DOHH2 (cell line): ENCODE data around the gene PDE2A.

Experiments
- H3F3A ChIP-seq: fragments of 200-600 bp; sonication (generic), shearing (Covaris generic); 2 replicates; pipeline ENCODE4 v1.6.0; 2016; ENCODE audit warnings: antibody characterized with exemption, mild to moderate bottlenecking; ENCODE audit not compliant: control insufficient read depth, insufficient read depth
- H3K27ac ChIP-seq: fragments of 200-600 bp; sonication (generic); 2 replicates; pipeline ENCODE4 v1.5.1; 2014; ENCODE audit warnings: low read depth, mild to moderate bottlenecking, low read length, moderate library complexity
- H3K27me3 ChIP-seq: fragments of 200-600 bp; sonication (generic); 2 replicates; pipeline ENCODE4 v1.6.1; 2014; ENCODE audit warnings: mild to moderate bottlenecking, low read length, mixed read lengths; ENCODE audit not compliant: control insufficient read depth
- H3K36me3 ChIP-seq: fragments of 200-600 bp; sonication (generic); 2 replicates; pipeline ENCODE4 v1.6.1; 2014; ENCODE audit warnings: mild to moderate bottlenecking, low read length, moderate library complexity, mixed read lengths; ENCODE audit not compliant: control insufficient read depth
- H3K4me1 ChIP-seq: fragments of 200-600 bp; sonication (generic); 2 replicates; pipeline ENCODE4 v1.6.1; 2014; ENCODE audit warnings: mild to moderate bottlenecking, low read length, mixed read lengths; ENCODE audit not compliant: control insufficient read depth
- H3K4me2 ChIP-seq: fragments of 200-600 bp; sonication (generic); 2 replicates; pipeline ENCODE4 v1.6.0; 2014; ENCODE audit warnings: mild to moderate bottlenecking, low read length, moderate library complexity
- H3K4me3 ChIP-seq: fragments of 200-600 bp; sonication (generic); 2 replicates; pipeline ENCODE4 v1.5.1; 2014; ENCODE audit warnings: mild to moderate bottlenecking, low read length, mixed read lengths
- H3K79me2 ChIP-seq: fragments of 200-600 bp; sonication (generic); 2 replicates; pipeline ENCODE4 v1.6.1; 2014; ENCODE audit warnings: mild to moderate bottlenecking, low read length, mixed read lengths; ENCODE audit not compliant: control insufficient read depth
- H3K9me2 ChIP-seq: fragments of 200-600 bp; sonication (generic); replicated peaks from 2 replicates; pipeline ENCODE4 v1.6.1; 2014; ENCODE audit warnings: mild to moderate bottlenecking, low read length, mixed read lengths; ENCODE audit not compliant: control insufficient read depth
- H3K9me3 ChIP-seq: fragments of 200-600 bp; sonication (generic); 2 replicates; pipeline ENCODE4 v1.6.1; 2014; ENCODE audit warnings: antibody characterized with exemption, low read length, mixed read lengths; ENCODE audit not compliant: control insufficient read depth, insufficient read depth
- H4K20me1 ChIP-seq: fragments of 200-600 bp; sonication (generic); 2 replicates; pipeline ENCODE4 v1.6.0; 2014; ENCODE audit warnings: low read depth, mild to moderate bottlenecking, antibody characterized with exemption, low read length, moderate library complexity; ENCODE audit not compliant: control insufficient read depth, insufficient read depth
- CTCF ChIP-seq: fragments of 200-600 bp; sonication (generic); IDR thresholded peaks from one replicate; pipeline ENCODE4 v1.5.1; 2014; ENCODE audit warnings: antibody characterized with exemption, mild to moderate bottlenecking, low read depth, low read length; ENCODE audit not compliant: poor library complexity, severe bottlenecking
- EZH2phosphoT487 ChIP-seq: fragments of 200-600 bp; sonication (generic); IDR thresholded peaks from 2 replicates; pipeline ENCODE4 v1.6.1; 2017; ENCODE audit warnings: borderline replicate concordance, mild to moderate bottlenecking, antibody characterized with exemption, low read length, moderate library complexity, mixed read lengths

PDE2A gene

GRCh38 chr11:72580642-72580950, 93.6 kb downstream of the PDE2A start:
- H3K9me3 ChIP-seq: no peaks in the 10 kb centered on the region
- H3K36me3 ChIP-seq: no peaks in the 10 kb centered on the region
- H3K4me3 ChIP-seq: no peak overlapping the region
- TF ChIP-seq EZH2phosphoT487 (no peak), CTCF (no peak)
- peaks cover 6% of the 10 kb centered on the region; the same call in 1 of the 2 replicates for H3K27me3 ChIP-seq
- no peaks in the 10 kb centered on the region for H3F3A ChIP-seq
- peaks cover 19% of the 10 kb centered on the region for H3K4me1 ChIP-seq
- H3K9me2 ChIP-seq: no peaks in the 10 kb centered on the region
- H4K20me1 ChIP-seq: no peaks in the 10 kb centered on the region
- H3K4me2 ChIP-seq: no peak overlapping the region
- no peaks in the 10 kb centered on the region for H3K79me2 ChIP-seq
- no peak overlapping the region for H3K27ac ChIP-seq

GRCh38 chr11:72579816-72580641, 94.2 kb downstream of the PDE2A start:
- H3K79me2 ChIP-seq: no peaks in the 10 kb centered on the region
- H3K9me2 ChIP-seq: no peaks in the 10 kb centered on the region
- no peaks in the 10 kb centered on the region for H3K9me3 ChIP-seq
- peaks cover under 1% of the 10 kb centered on the region; the same call in 1 of the 2 replicates for H3K27me3 ChIP-seq
- H4K20me1 ChIP-seq: no peaks in the 10 kb centered on the region
- peaks cover 19% of the 10 kb centered on the region for H3K4me1 ChIP-seq
- TF ChIP-seq CTCF (no peak), EZH2phosphoT487 (no peak)
- H3F3A ChIP-seq: no peaks in the 10 kb centered on the region
- H3K36me3 ChIP-seq: no peaks in the 10 kb centered on the region
- no peak overlapping the region for H3K27ac ChIP-seq
- H3K4me3 ChIP-seq: no peak overlapping the region
- H3K4me2 ChIP-seq: peak overlapping the region; percentile 24; the same call in 1 of the 2 replicates

GRCh38 chr11:72578991-72579815, 95.0 kb downstream of the PDE2A start:
- H3K36me3 ChIP-seq: no peaks in the 10 kb centered on the region
- H3K27me3 ChIP-seq: peaks cover 8% of the 10 kb centered on the region
- H3F3A ChIP-seq: no peaks in the 10 kb centered on the region
- H3K27ac ChIP-seq: no peak overlapping the region
- H3K4me2 ChIP-seq: peak overlapping the region; percentile 7; the same call in 1 of the 2 replicates
- no peaks in the 10 kb centered on the region for H4K20me1 ChIP-seq
- peaks cover 19% of the 10 kb centered on the region for H3K4me1 ChIP-seq
- H3K9me3 ChIP-seq: no peaks in the 10 kb centered on the region
- no peak overlapping the region for H3K4me3 ChIP-seq
- no peaks in the 10 kb centered on the region for H3K9me2 ChIP-seq
- no peaks in the 10 kb centered on the region for H3K79me2 ChIP-seq
- TF ChIP-seq CTCF: no peak
